HepG2 (cell line): ENCODE measurements around the gene CLPTM1. TPM values are rescaled to one million over a fixed set of nuclear protein-coding genes. Genes with fewer than 3 reads are reported as not detected.

Source experiments
- BORCS8-MEF2B ChIP-seq: sonication (generic); formaldehyde crosslinking; IDR thresholded peaks from 2 replicates; pipeline ENCODE4 v1.8.0; 2022; ENCODE audit warnings: mild to moderate bottlenecking, missing genetic modification reagents
- GABPA ChIP-seq, 2 experiments: IDR thresholded peaks; 2 replicates each; pipeline ENCODE4 v1.6.1; 2011 to 2016; ENCODE audit warnings: low read depth in 2 of 2, low read length in 1 of 2, missing biosample characterization in 1 of 2, missing genetic modification characterization in 1 of 2
- HMGA1 ChIP-seq: sonication (generic); formaldehyde crosslinking; conservative IDR thresholded peaks from 2 replicates; pipeline ENCODE4 v1.4.0; 2020; ENCODE audit warnings: missing genetic modification reagents
- KLF12 ChIP-seq: sonication (generic); formaldehyde crosslinking; IDR thresholded peaks from 2 replicates; pipeline ENCODE4 v1.4.0; 2020; ENCODE audit warnings: missing genetic modification reagents, borderline replicate concordance
- MED13 ChIP-seq: sonication (generic); formaldehyde crosslinking; IDR thresholded peaks from 2 replicates; pipeline ENCODE4 v1.5.0; 2020; ENCODE audit warnings: missing genetic modification reagents
- RCOR2 ChIP-seq: IDR thresholded peaks from 2 replicates; pipeline ENCODE4 v1.6.1; 2016; ENCODE audit warnings: missing biosample characterization, missing genetic modification reagents
- RFXANK ChIP-seq: IDR thresholded peaks from 2 replicates; pipeline ENCODE4 v1.6.1; 2016
- SAP130 ChIP-seq: IDR thresholded peaks from 2 replicates; pipeline ENCODE4 v1.6.1; 2016; ENCODE audit warnings: low read depth
- TBX3 ChIP-seq: fragments of 450-650 bp; IDR thresholded peaks from 2 replicates; pipeline ENCODE4 v1.6.1; 2017; ENCODE audit warnings: antibody characterized with exemption, mild to moderate bottlenecking, inconsistent platforms, borderline replicate concordance
- TCF12 ChIP-seq, 2 experiments: fragments of 450-650 bp in 1 of 2; sonication (generic) in 1 of 2; formaldehyde crosslinking in 1 of 2; IDR thresholded peaks; 2 replicates each; pipeline versions ENCODE4 v1.6.1 to v1.8.0; 2017 to 2022; ENCODE audit warnings: antibody characterized with exemption in 1 of 2, mild to moderate bottlenecking in 1 of 2, missing genetic modification reagents in 1 of 2, moderate library complexity in 1 of 2
- ZBTB42 ChIP-seq: sonication (generic); formaldehyde crosslinking; IDR thresholded peaks from 2 replicates; pipeline ENCODE4 v1.5.0; 2020; ENCODE audit warnings: mild to moderate bottlenecking, missing genetic modification reagents
- ZFX ChIP-seq: sonication (generic); formaldehyde crosslinking; IDR thresholded peaks from 2 replicates; pipeline ENCODE4 v1.4.0; 2020; ENCODE audit warnings: mild to moderate bottlenecking, low read depth, missing genetic modification reagents, moderate library complexity
- ZNF225 ChIP-seq: sonication (generic); formaldehyde crosslinking; IDR thresholded peaks from 2 replicates; pipeline ENCODE4 v1.4.0; 2020; ENCODE audit warnings: mild to moderate bottlenecking, missing genetic modification reagents
- ZNF326 ChIP-seq: sonication (generic); formaldehyde crosslinking; IDR thresholded peaks from 2 replicates; pipeline ENCODE4 v1.4.0; 2020; ENCODE audit warnings: missing genetic modification reagents, borderline replicate concordance
- ZNF496 ChIP-seq: sonication (generic); formaldehyde crosslinking; IDR thresholded peaks from 2 replicates; pipeline ENCODE4 v1.8.1; 2023; ENCODE audit warnings: mild to moderate bottlenecking, moderate library complexity, missing genetic modification reagents; ENCODE audit not compliant: insufficient replicate concordance
- ZNF766 ChIP-seq: sonication (generic); formaldehyde crosslinking; IDR thresholded peaks from 2 replicates; pipeline ENCODE4 v1.5.0; 2020; ENCODE audit warnings: missing genetic modification reagents, borderline replicate concordance
- ZNF776 ChIP-seq: sonication (generic); formaldehyde crosslinking; IDR thresholded peaks from 2 replicates; pipeline ENCODE4 v1.4.0; 2020; ENCODE audit warnings: mild to moderate bottlenecking, missing genetic modification reagents
- ZNF841 ChIP-seq: sonication (generic); formaldehyde crosslinking; IDR thresholded peaks from 2 replicates; pipeline ENCODE4 v1.8.1; 2023; ENCODE audit warnings: missing genetic modification reagents, borderline replicate concordance
- polyA plus RNA-seq, 8 experiments: library from polyadenylated mRNA; depleted of rRNA in 3 of 8; stranded (reverse) in 7 of 8; unstranded in 1 of 8; fragments of >200 nt; fragmentation: Illumina TruSeq in 4 of 8; extraction: Trizol in 4 of 8; gene quantifications; 2 replicates each; pipeline versions ENCODE4 v1.2.1 to v1.2.3, GENCODE V29; 2011 to 2016; ENCODE audit warnings: low read depth in 4 of 8, missing spikeins in 1 of 8, mixed read lengths in 1 of 8; ENCODE audit not compliant: insufficient read depth in 1 of 8
- total RNA-seq, 5 experiments: library from RNA; depleted of rRNA; stranded (reverse); fragments of >200 nt; fragmentation: Illumina TruSeq; extraction: Trizol; gene quantifications; 2 replicates each; pipeline ENCODE4 v1.2.3, GENCODE V29; 2016; ENCODE audit warnings: low read depth in 1 of 5
- TF ChIP-seq, protein P1 (sequence below): sonication (generic); formaldehyde crosslinking; IDR thresholded peaks from one replicate; pipeline ENCODE4 v1.5.1; 2020; ENCODE audit warnings: mild to moderate bottlenecking, missing genetic modification reagents; ENCODE audit errors: not compliant biosample characterization
- TF ChIP-seq, protein P2 (sequence below): sonication (generic); formaldehyde crosslinking; IDR thresholded peaks from 2 replicates; pipeline ENCODE4 v1.8.1; 2023; ENCODE audit warnings: mild to moderate bottlenecking, missing genetic modification reagents

CLPTM1 gene
- total and polyA plus RNA-seq, 2 of the 13 experiments (the other 11 are each of a cell fraction or from before 2014, with no cell fraction given), result 34.9 to 42.8 TPM

DNA sequence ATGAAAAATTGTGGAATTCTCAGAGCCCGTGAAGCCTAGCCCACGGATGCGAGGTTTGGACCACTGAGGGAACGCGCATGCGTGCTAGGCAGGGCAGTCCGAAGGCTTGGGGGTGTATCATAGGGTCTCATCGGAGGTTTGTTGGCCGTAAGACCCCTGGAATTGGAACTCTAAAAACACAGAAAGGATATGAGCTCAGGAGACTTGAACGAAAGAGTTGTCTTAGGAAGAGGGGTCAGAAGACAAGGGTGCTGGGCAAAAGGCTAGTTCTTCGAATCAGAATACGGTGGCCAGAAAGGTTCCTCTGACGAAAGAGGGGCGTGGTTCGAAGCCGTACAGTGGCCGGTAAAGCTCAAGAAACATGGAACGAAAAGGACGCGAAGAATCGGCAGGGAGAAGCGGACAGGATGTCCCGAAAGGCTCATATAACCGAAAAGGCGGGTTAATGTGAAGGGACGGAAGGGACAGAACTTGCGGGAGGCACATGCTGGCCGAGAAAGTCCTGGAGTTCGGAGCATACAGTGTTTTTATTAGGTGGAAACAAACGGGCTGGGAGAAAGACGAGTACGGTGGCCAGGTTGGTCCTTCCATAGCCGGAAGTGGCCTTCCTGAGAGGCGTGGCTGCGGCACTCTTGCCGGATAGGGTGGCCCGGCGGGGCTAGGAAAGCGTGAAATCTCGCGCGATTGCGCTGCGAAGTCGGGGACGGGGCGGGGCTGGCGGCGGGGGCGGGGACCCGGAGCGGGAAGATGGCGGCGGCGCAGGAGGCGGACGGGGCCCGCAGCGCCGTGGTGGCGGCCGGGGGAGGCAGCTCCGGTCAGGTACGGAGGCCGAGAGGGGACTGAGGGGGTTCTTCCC lies at the start of gene CLPTM1 (continued):
- TF ChIP-seq, protein P1, sequence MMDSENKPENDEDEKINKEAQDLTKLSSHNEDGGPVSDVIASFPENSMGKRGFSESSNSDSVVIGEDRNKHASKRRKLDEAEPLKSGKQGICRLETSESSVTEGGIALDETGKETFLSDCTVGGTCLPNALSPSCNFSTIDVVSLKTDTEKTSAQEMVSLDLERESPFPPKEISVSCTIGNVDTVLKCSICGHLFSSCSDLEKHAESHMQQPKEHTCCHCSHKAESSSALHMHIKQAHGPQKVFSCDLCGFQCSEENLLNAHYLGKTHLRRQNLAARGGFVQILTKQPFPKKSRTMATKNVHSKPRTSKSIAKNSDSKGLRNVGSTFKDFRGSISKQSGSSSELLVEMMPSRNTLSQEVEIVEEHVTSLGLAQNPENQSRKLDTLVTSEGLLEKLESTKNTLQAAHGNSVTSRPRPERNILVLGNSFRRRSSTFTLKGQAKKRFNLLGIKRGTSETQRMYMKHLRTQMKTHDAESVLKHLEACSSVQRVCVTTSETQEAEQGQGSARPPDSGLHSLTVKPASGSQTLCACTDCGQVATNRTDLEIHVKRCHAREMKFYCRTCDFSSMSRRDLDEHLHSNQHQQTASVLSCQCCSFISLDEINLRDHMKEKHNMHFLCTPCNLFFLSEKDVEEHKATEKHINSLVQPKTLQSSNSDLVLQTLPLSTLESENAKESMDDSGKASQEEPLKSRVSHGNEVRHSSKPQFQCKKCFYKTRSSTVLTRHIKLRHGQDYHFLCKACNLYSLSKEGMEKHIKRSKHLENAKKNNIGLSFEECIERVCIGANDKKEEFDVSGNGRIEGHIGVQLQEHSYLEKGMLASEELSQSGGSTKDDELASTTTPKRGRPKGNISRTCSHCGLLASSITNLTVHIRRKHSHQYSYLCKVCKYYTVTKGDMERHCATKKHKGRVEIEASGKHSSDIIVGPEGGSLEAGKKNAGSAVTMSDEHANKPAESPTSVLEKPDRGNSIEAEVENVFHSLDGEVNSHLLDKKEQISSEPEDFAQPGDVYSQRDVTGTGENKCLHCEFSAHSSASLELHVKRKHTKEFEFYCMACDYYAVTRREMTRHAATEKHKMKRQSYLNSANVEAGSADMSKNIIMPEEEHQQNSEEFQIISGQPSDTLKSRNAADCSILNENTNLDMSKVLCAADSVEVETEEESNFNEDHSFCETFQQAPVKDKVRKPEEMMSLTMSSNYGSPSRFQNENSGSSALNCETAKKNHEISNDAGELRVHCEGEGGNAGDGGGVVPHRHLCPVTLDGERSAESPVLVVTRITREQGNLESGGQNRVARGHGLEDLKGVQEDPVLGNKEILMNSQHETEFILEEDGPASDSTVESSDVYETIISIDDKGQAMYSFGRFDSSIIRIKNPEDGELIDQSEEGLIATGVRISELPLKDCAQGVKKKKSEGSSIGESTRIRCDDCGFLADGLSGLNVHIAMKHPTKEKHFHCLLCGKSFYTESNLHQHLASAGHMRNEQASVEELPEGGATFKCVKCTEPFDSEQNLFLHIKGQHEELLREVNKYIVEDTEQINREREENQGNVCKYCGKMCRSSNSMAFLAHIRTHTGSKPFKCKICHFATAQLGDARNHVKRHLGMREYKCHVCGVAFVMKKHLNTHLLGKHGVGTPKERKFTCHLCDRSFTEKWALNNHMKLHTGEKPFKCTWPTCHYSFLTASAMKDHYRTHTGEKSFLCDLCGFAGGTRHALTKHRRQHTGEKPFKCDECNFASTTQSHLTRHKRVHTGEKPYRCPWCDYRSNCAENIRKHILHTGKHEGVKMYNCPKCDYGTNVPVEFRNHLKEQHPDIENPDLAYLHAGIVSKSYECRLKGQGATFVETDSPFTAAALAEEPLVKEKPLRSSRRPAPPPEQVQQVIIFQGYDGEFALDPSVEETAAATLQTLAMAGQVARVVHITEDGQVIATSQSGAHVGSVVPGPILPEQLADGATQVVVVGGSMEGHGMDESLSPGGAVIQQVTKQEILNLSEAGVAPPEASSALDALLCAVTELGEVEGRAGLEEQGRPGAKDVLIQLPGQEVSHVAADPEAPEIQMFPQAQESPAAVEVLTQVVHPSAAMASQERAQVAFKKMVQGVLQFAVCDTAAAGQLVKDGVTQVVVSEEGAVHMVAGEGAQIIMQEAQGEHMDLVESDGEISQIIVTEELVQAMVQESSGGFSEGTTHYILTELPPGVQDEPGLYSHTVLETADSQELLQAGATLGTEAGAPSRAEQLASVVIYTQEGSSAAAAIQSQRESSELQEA (CRISPR knock-in tag), result no peak
- TF ChIP-seq ZNF766 (CRISPR knock-in tag) (no peak), KLF12 (CRISPR knock-in tag) (peak; percentile 99), MED13 (CRISPR knock-in tag) (no peak), RCOR2 (no peak), GABPA (IDR thresholded peaks at IDR 0.05; ENCODE audit: low read depth, low read length) (peak; percentile 70), GABPA (CRISPR knock-in tag; IDR thresholded peaks at IDR 0.05; ENCODE audit: low read depth) (peak; percentile 91), ZNF496 (CRISPR knock-in tag) (no peak), BORCS8-MEF2B (CRISPR knock-in tag) (peak; percentile 77), TBX3 (peak; percentile 18; the same call in 1 of the 2 replicates), ZFX (peak; percentile 63), ZNF841 (CRISPR knock-in tag) (no peak), ZNF776 (no peak), RFXANK (0 out of 2 replicates have a peak, but pooled peaks have one; percentile 24), SAP130 (CRISPR knock-in tag) (peak; percentile 82), HMGA1 (CRISPR knock-in tag) (no peak), ZBTB42 (no peak), ZNF225 (no peak), ZNF326 (CRISPR knock-in tag) (no peak), TCF12 (IDR thresholded peaks at IDR 0.05) (no peak), TCF12 (CRISPR knock-in tag; IDR thresholded peaks at IDR 0.05) (peak; percentile 74; the same call in 1 of the 2 replicates)
- TF ChIP-seq, protein P2, sequence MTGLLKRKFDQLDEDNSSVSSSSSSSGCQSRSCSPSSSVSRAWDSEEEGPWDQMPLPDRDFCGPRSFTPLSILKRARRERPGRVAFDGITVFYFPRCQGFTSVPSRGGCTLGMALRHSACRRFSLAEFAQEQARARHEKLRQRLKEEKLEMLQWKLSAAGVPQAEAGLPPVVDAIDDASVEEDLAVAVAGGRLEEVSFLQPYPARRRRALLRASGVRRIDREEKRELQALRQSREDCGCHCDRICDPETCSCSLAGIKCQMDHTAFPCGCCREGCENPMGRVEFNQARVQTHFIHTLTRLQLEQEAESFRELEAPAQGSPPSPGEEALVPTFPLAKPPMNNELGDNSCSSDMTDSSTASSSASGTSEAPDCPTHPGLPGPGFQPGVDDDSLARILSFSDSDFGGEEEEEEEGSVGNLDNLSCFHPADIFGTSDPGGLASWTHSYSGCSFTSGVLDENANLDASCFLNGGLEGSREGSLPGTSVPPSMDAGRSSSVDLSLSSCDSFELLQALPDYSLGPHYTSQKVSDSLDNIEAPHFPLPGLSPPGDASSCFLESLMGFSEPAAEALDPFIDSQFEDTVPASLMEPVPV (CRISPR knock-in tag), result 0 out of 2 replicates have a peak, but pooled peaks have one; percentile 76
